H1 (cell line): ENCODE results near the gene MYADM. TPM values are rescaled to one million over a fixed set of nuclear protein-coding genes. Genes with fewer than 3 reads are reported as not detected.

Experiments
- GTF2F1 ChIP-seq: IDR thresholded peaks from 2 replicates; pipeline ENCODE4 v1.6.1; 2012; ENCODE audit warnings: low read depth, low read length, improper control_type of control experiment, borderline replicate concordance
- JUN ChIP-seq: IDR thresholded peaks from 2 replicates; pipeline ENCODE4 v1.6.1; 2011; ENCODE audit warnings: low read depth, mild to moderate bottlenecking, improper control_type of control experiment, low read length
- KDM1A ChIP-seq: fragments of 200-600, 300-600 bp; sonication (generic); IDR thresholded peaks from 2 replicates; pipeline ENCODE4 v1.7.1; 2016; ENCODE audit warnings: mild to moderate bottlenecking, low read length, borderline replicate concordance
- polyA plus RNA-seq, 7 experiments: library from polyadenylated mRNA; depleted of rRNA in 3 of 7; stranded (reverse) in 5 of 7; unstranded in 2 of 7; fragments of >200 nt in 5 of 7; fragments of 200-250 nt in 2 of 7; gene quantifications; 1 replicate in 5 of 7; 2 replicates in 1 of 7; 4 replicates in 1 of 7; pipeline versions ENCODE4 v1.2.1 to v1.2.3, GENCODE V29; 2011 to 2013; ENCODE audit warnings: missing spikeins in 2 of 7, mixed read lengths in 2 of 7
- total RNA-seq: library from RNA; stranded (reverse); fragmentation: NEBNext Ultra II Directional; extraction: Animal tissue kit (Norgen Biotek cat#: 25700); gene quantifications from 2 replicates; pipeline ENCODE4 v1.2.1, GENCODE V29; 2021

Gene MYADM
- total and polyA plus RNA-seq, 2 of the 8 experiments (the other 6 are each of a cell fraction or from before 2014, with no cell fraction given) = 70.1 to 74.2 TPM

GRCh38 chr19:53826876-53827275, 40.8 kb upstream of the MYADM start (continued):
- TF ChIP-seq JUN = no peak
- TF ChIP-seq KDM1A = no peak
- no peak for TF ChIP-seq GTF2F1
